ENCODE data around the gene C5.

C5 gene

GRCh38 chr9:120922404-120923195, 127.5 kb downstream of the C5 start:
- Histone ChIP-seq H3K4me3 (ENCODE audit: low read depth in 1 of 2, low read length in 1 of 2) (no peak overlapping the region), H3K4me1 (ENCODE audit: control insufficient read depth in 1 of 2, insufficient read depth in 1 of 2, low read depth in 1 of 2, low read length in 1 of 2) (peaks cover 27% of the 10 kb centered on the region in 2 experiments), H3K36me3 (peaks cover 60% of the 10 kb centered on the region), H3K9me3 (no peaks in the 10 kb centered on the region), H3K27ac (no peak overlapping the region), H3K27me3 (no peaks in the 10 kb centered on the region)
- TF ChIP-seq CTCF (IDR thresholded peaks at IDR 0.05) = no peak

GRCh38 chr9:120921661-120922181, 128.4 kb downstream of the C5 start:
- Histone ChIP-seq H3K4me3 (ENCODE audit: low read depth in 1 of 2, low read length in 1 of 2) (no peak overlapping the region), H3K27me3 (no peaks in the 10 kb centered on the region), H3K4me1 (ENCODE audit: control insufficient read depth in 1 of 2, insufficient read depth in 1 of 2, low read depth in 1 of 2, low read length in 1 of 2) (peaks cover 18 to 19% of the 10 kb centered on the region in 2 experiments), H3K36me3 (peaks cover 63% of the 10 kb centered on the region), H3K9me3 (no peaks in the 10 kb centered on the region), H3K27ac (no peak overlapping the region)
- TF ChIP-seq CTCF (IDR thresholded peaks at IDR 0.05) = no peak

- TF ChIP-seq CTCF (IDR thresholded peaks at IDR 0.05) = no peak
- Histone ChIP-seq H3K27ac (no peak overlapping the region), H3K4me3 (ENCODE audit: low read depth in 1 of 2, low read length in 1 of 2) (no peak overlapping the region), H3K9me3 (no peaks in the 10 kb centered on the region), H3K4me1 (ENCODE audit: control insufficient read depth in 1 of 2, insufficient read depth in 1 of 2, low read depth in 1 of 2, low read length in 1 of 2) (peaks cover 9% of the 10 kb centered on the region in 2 experiments), H3K27me3 (no peaks in the 10 kb centered on the region), H3K36me3 (peaks cover 63% of the 10 kb centered on the region)
Observed at GRCh38 chr9:120920806-120921178, 129.3 kb downstream of the C5 start.

GRCh38 chr9:120919843-120920805, 130.0 kb downstream of the C5 start:
- Histone ChIP-seq H3K4me1 (ENCODE audit: control insufficient read depth in 1 of 2, insufficient read depth in 1 of 2, low read depth in 1 of 2, low read length in 1 of 2) (peaks cover 2 to 3% of the 10 kb centered on the region in 2 experiments), H3K27me3 (no peaks in the 10 kb centered on the region), H3K27ac (no peak overlapping the region), H3K36me3 (peaks cover 66% of the 10 kb centered on the region), H3K9me3 (no peaks in the 10 kb centered on the region), H3K4me3 (ENCODE audit: low read depth in 1 of 2, low read length in 1 of 2) (no peak overlapping the region)
- no peak for TF ChIP-seq CTCF (IDR thresholded peaks at IDR 0.05)

- no peak overlapping the region for H3K27ac ChIP-seq
- H3K9me3 ChIP-seq = no peaks in the 10 kb centered on the region
- H3K4me1 ChIP-seq (ENCODE audit: control insufficient read depth in 1 of 2, insufficient read depth in 1 of 2, low read depth in 1 of 2, low read length in 1 of 2) = no peaks in the 10 kb centered on the region
- H3K4me3 ChIP-seq (ENCODE audit: low read depth in 1 of 2, low read length in 1 of 2) = no peak overlapping the region
- no peak for TF ChIP-seq CTCF (IDR thresholded peaks at IDR 0.05)
- peaks cover 75% of the 10 kb centered on the region for H3K36me3 ChIP-seq
- no peaks in the 10 kb centered on the region for H3K27me3 ChIP-seq
Observed at GRCh38 chr9:120918931-120919842, 130.9 kb downstream of the C5 start.

Measured in neutrophil (primary cell).